Bronchial epithelial cell (primary cell): ENCODE measurements around the gene BMERB1. TPM values are rescaled to one million over a fixed set of nuclear protein-coding genes. Genes with fewer than 3 reads are reported as not detected.

ENCODE experiments used
- DNase-seq: peaks from one replicate; pipeline ENCODE4 v3.0.0-alpha.2; 2010; ENCODE audit warnings: low read depth
- FAIRE-seq: peaks from 2 replicates; lab custom pipeline; 2011; peaks lifted over from hg19 to GRCh38; lab: Jason Lieb, UNC
- H3K27me3 ChIP-seq: 2 replicates; pipeline ENCODE4 v1.5.1; 2011; ENCODE audit warnings: low read length; ENCODE audit not compliant: control insufficient read depth, insufficient read depth
- H3K36me3 ChIP-seq: 2 replicates; pipeline ENCODE4 v1.5.1; 2011; ENCODE audit warnings: low read length; ENCODE audit not compliant: control insufficient read depth, insufficient read depth
- H3K4me3 ChIP-seq: 2 replicates; pipeline ENCODE4 v1.5.1; 2011; ENCODE audit warnings: mild to moderate bottlenecking, low read depth, low read length, control low read depth
- CTCF ChIP-seq: IDR thresholded peaks from 2 replicates; pipeline ENCODE4 v1.5.1; 2011; ENCODE audit warnings: mild to moderate bottlenecking, moderate library complexity, low read length, control low read depth, inconsistent platforms; ENCODE audit not compliant: insufficient read depth, severe bottlenecking
- total RNA-seq: library from RNA; depleted of rRNA; stranded (reverse); fragments of >200 nt; gene quantifications from 2 replicates; pipeline ENCODE4 v1.2.1, GENCODE V29; 2014

BMERB1 gene
- total RNA-seq, 1 donor from 2014 or later = 8.4 TPM

- DNase-seq = no peak
- H3K4me3 ChIP-seq = no peak overlapping the region
- H3K27me3 ChIP-seq = no peaks in the 10 kb centered on the region
- no peak for FAIRE-seq
- H3K36me3 ChIP-seq = no peaks in the 10 kb centered on the region
- no peak for TF ChIP-seq CTCF
Observed at GRCh38 chr16:15487336-15488284, 53.2 kb downstream of the BMERB1 start.

GRCh38 chr16:15489016-15489415 lies 54.6 kb downstream of the BMERB1 start:
- DNase-seq (no peak), FAIRE-seq (no peak)
- H3K4me3 ChIP-seq = no peak overlapping the region
- H3K27me3 ChIP-seq = no peaks in the 10 kb centered on the region
- TF ChIP-seq CTCF = no peak
- no peaks in the 10 kb centered on the region for H3K36me3 ChIP-seq

- H3K36me3 ChIP-seq = no peaks in the 10 kb centered on the region
- FAIRE-seq = no peak
- no peaks in the 10 kb centered on the region for H3K27me3 ChIP-seq
- no peak for DNase-seq
- H3K4me3 ChIP-seq = no peak overlapping the region
- TF ChIP-seq CTCF = no peak
Observed at GRCh38 chr16:15490123-15490711, 55.8 kb downstream of the BMERB1 start.

GRCh38 chr16:15491411-15491810 lies 57.0 kb downstream of the BMERB1 start:
- TF ChIP-seq CTCF = no peak
- FAIRE-seq (no peak), DNase-seq (no peak)
- Histone ChIP-seq H3K4me3 (no peak overlapping the region), H3K27me3 (no peaks in the 10 kb centered on the region), H3K36me3 (no peaks in the 10 kb centered on the region)

GRCh38 chr16:15492091-15492740 lies 57.8 kb downstream of the BMERB1 start:
- no peaks in the 10 kb centered on the region for H3K27me3 ChIP-seq
- H3K36me3 ChIP-seq = no peaks in the 10 kb centered on the region
- DNase-seq (no peak), FAIRE-seq (no peak)
- H3K4me3 ChIP-seq = no peak overlapping the region
- TF ChIP-seq CTCF = no peak
